Activated T-cell treated with anti-CD3 and anti-CD28 coated beads for 4 hours (primary cell): ENCODE data around the gene GRIK1.

Experiments
- DNase-seq: peaks from one replicate; pipeline ENCODE4 v3.0.0-alpha.2; 2020

GRIK1 gene

GRCh38 chr21:29904359-29905282 is 35.2 kb downstream of the GRIK1 start:
- no peak for DNase-seq

- DNase-seq = no peak
Observed at GRCh38 chr21:29896884-29897283, 42.9 kb downstream of the GRIK1 start.

DNA sequence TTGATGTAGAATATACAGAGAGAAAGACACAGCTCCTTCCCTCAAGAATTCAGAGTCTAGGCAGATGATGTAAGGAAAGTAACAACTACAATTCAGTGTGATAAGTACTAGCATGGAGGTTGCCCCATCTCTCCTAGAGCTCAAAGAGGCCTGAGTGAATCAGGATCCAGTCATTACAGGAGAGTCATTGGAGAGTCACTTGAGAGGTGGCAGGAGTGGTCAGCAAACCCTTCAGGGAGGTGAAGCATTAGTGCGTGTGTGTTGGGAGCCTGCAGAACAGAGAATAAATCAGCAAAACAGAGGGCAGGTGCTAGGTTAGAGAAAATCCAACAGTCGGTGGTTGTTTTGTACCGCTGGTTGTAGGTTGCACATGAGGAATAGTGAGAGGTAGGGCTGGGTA is 46.1 kb downstream of the GRIK1 start:
- no peak for DNase-seq

DNA sequence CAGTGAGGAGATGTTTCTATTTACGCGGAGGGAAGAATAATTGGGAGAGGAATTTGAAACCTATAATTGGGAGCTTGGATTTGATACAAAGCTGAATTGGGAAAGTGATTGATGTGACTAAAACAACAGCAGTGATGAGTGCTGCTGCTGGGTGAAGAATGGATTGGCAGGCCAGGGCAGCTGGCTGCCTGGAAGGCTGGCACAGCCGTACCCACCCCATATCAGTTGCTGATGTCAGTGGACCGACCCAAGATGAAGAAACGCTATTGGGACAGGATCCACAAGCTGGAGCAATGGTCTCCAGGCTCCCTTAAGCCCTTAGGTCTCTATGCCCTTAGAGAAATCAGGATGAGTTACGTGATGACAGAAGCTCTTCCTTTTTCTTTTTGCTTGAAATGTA is 47.4 kb downstream of the GRIK1 start:
- DNase-seq = no peak

DNA sequence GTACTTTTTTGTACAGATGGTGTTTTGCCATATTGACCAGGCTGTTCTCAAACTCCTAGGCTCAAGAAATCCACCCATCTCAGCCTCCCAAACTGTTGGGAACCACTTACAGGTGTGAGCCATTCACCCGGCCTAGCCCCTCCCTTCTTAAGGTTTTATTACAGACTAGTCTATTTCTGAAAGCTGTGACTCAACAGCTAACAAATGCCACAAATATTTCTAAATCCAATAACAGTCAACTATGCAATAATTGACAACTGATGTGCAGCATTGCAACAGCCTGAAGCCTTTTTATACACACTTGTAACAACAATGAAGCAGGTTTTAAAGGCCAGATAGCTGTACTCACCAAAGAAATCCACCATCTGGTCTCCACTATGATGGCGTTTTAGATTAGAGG is 51.4 kb downstream of the GRIK1 start:
- DNase-seq = no peak

DNA sequence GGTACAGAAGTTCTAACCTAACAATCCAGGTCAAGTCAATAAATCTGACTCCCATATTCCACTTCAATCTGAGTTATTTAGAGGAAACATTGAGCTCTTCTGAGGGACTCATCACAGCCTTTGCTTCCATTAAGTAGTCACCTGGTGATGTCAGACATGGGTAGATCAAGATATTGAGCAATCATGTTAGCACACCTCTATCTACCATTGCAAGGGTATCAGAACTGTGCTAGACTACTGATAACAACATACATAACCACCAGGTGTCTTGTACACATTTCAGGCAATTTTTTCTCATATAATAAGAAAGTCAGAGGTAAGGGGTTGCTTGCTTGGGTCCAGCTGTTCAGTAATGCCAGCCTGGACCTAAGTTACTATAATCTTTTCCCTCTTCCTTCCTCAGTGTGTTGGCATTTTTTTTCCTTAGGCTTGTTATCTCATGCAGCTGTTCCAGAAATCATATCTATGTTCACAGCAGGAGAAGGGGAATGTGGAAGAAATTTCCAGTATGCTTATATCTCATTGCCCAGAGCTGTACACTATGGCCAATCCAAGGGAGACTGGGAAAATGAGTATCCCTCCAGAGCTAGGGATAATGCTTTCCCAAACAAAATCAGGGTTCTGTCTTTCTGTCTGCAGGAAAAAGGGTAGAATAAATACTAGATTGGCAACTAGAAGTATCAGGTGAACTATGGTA is 52.3 kb downstream of the GRIK1 start:
- no peak for DNase-seq

DNA sequence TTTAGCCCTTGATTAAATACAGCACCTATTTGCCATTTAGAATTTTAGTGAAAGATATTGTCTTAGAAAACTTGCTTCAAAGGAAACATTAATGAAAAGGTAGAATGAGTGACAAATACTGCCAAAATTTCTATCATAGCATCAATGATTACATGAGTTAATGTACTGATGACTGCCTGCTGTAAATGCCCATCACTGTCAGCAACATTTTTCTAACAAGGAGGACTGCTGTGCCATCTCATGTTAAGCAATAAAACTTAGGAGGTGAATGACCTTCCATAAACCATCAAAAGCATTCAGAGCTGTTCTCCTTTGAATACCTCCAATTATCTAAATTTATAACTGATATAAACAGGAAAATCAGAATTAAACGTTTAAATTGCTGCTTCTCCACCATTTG is 54.3 kb downstream of the GRIK1 start:
- no peak for DNase-seq

GRCh38 chr21:29875873-29876272 is 63.9 kb downstream of the GRIK1 start:
- no peak for DNase-seq

GRCh38 chr21:29875036-29875716 is 64.6 kb downstream of the GRIK1 start:
- no peak for DNase-seq

DNA sequence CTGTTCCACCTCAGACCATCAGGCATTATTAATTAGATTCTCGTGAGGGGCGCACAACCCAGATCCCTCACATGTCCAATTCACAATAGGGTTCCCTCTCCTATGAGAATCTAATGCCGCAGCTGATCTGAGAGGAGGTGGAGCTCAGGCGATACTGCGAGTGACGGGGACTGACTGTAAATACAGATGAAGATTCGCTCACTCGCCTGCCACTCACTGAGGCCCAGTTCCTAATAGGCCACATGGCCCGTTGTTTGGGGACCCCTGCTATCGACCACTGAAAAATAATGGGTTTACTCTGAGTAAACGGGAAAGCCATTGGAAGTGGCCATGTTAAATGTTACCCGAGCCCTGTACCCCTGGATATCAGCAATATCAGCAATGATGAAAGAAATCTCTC is 65.9 kb downstream of the GRIK1 start:
- no peak for DNase-seq

DNA sequence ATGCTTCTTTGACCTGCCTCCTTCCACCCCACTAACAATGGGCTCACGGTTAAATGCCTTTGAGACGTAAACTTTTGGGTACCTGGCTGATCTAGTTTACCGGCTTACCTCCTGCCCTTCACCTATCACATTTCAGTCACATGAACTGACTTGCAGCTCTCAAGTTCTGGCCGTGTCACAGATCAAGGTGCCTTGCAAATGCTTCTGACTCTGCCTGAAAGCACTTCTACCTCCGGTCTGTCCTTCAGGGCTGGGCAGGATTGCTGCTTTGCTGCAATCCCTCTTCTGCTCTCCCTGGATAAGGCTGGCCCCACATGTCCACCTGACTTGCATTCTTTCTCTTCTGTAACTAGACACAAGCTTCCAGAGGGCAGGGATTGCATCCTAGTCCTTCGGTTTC is 69.0 kb downstream of the GRIK1 start:
- DNase-seq = no peak

GRCh38 chr21:29867796-29868195 is 72.0 kb downstream of the GRIK1 start:
- DNase-seq = no peak

DNA sequence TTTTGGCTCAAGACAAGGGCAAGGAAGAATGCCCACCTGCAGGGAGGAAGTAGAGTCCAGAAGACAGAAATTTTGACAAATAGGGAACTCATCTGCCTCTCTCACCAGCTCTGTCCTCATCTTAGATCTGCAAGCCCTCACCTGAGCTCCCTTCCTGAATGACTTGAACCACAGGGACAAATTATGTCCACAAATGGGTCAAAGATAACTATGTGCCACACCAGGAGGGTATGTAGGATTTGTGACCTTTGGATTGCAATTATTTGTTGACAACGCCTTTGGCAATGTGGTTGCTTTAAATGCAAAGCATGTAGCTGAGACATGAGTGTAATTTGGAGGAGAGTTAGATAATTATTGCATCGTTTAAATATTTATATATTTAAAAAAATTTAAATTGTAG is 79.5 kb downstream of the GRIK1 start:
- no peak for DNase-seq

DNA sequence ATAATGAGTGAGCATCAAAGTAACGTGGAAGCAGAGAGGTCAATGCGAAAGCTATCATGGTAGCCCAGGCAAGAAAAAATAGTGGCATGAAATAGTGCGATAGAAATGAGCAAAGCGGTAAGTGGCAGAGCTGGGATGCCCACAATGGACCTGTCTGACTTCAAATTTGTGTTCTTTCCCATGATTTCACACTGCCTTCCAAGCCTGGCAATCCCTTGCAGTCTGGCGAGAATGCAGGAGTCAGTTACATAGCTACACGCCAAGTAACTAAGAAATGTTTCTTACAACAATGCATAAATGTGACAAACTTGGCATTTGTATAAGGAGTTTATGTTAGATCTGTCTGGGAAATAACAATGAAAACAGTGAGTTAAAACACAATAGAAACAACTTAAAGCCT is 82.6 kb downstream of the GRIK1 start:
- no peak for DNase-seq

GRCh38 chr21:29854795-29855194 is 85.0 kb downstream of the GRIK1 start:
- DNase-seq = no peak

GRCh38 chr21:29851611-29852010 is 88.2 kb downstream of the GRIK1 start:
- DNase-seq = no peak

DNA sequence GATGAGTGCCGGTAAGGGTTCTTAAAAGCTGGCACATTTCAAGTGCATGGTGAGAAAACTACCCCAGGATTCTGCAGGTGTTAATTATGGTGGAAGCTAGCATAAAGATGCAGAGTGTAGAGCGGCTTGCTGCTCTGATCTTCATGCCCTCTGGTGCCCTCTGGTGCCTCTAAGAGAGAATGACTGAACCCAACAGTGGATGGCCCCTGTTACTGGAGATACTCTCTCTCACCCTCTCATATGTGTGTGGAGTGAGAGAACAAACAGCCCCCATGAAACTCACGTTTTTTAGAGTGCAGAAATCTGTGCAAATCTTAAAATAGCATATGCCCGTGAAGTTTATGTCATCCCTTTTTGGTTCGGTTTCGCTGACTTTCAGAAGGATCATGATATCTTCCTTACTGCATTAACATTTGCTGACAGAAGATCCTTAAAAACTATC is 90.0 kb downstream of the GRIK1 start:
- DNase-seq = peak; percentile 24

GRCh38 chr21:29843804-29844203 is 96.0 kb downstream of the GRIK1 start:
- DNase-seq = no peak

DNA sequence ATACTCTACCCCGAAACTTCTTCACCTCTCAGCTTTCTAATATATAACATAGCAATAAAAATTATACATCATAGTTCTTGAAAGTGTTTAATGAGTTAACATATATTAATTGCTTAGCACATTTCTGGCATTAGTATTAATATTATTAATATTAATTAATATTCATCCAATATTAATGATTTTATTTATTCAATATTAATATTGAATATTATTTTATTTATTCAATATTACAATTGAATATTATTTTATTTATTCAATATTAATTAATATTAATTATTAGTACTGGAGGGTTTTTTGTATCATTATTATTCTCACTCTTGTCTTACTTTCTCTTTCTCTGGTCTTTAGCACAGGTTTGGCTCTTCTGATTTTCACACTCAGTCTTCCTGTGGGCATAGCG is 105.2 kb downstream of the GRIK1 start:
- no peak for DNase-seq

- no peak for DNase-seq
Observed at GRCh38 chr21:29832217-29832616, 107.6 kb downstream of the GRIK1 start.

DNA sequence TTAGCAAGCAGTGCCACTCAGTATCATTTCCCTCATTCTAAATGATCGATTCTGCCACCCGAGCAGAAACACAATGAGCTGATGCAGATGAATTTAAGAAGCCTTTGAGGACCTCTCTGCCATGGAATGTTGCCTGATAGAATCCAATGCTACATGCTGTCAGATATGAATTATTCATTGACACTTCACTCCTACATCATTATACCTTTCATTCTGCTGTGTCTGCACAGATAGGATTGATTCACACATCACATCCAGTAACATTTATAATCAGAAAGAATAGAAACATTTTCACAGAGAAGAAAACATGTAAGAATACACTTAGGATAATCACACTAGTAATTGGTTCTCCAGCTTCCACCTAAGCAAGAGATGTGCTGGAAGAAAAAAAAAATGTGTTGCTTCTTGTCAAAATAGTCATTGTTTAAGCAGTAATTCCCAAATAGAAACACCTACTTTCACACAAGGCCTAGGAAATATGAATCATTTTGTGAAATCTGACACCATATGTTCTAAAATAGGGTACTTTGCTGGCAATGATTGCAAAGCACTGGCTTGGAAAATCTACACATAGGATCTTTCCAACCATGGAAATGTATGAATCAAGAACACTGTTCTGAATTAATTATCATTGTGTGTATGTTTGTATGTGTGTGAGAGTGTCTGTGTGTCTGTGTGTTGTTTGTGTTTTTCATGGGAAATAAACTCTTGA is 110.1 kb downstream of the GRIK1 start:
- no peak for DNase-seq

- DNase-seq = no peak
Observed at GRCh38 chr21:29827647-29828046, 112.1 kb downstream of the GRIK1 start.

DNA sequence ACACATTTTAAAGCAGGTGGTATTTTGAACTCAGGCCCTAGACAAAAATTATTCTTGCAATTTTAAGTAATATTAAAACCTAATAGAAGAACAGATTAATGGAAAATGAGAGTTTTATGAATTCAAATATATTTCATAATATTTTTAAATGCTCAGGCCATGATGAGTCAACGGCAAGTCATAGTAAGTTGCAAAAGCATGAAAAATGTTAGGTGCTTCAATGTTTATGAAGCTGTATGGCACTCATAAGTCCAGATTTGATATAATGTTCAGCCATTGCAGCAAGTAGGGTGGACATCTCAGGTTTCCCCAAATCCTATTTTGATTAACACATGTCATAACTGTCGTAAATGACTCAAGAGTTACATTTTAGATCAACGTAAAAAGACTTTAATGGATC is 112.6 kb downstream of the GRIK1 start:
- no peak for DNase-seq
